ENCODE data around the gene SCYL2.

DNA sequence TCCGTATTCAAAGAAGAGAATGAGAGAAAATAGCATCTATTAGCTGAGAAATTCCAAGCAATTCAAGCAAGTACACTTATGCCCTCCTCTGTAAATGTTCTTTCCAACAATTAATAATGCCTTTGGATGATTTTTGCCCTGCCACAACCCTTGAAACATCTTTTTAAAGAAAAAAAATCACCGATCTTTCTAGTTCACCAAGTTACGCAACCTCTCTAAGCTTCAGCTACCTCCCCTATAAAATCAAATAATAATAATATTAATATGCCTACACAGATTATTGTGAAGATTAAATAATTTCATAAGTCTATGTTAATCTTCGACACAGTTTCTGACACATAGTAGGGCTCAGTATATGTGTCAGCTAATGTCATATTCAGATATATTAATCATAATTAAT lies 19.2 kb upstream of the SCYL2 start:
- TF ChIP-seq CTCF (IDR thresholded peaks at IDR 0.05) (no peak), POLR2A (IDR thresholded peaks at IDR 0.05) (no peak)
